ENCODE data around the gene KASH5.

GRCh38 chr19:49453757-49454240, 65.8 kb downstream of the KASH5 start:
- TF ChIP-seq CTCF (conservative IDR thresholded peaks at IDR 0.05; ENCODE audit: low read depth, low read length) (no peak), EZH2 (IDR thresholded peaks at IDR 0.05; ENCODE audit: borderline replicate concordance, low read depth, low read length, poor library complexity, severe bottlenecking) (no peak)

All from A673 (cell line).